Vagina (tissue), 2 donors: ENCODE results near the gene KNSTRN. TPM values are rescaled to one million over a fixed set of nuclear protein-coding genes. Genes with fewer than 3 reads are reported as not detected.

Experiments used
- DNase-seq, 2 donors: peaks; one replicate each; pipeline ENCODE4 v3.0.0-alpha.2; 2017; ENCODE audit errors: extremely low spot score in 2 of 2
- H3K27ac ChIP-seq: fragments of 200-600 bp; sonication (generic); one replicate; pipeline ENCODE4 v1.5.1; 2019
- H3K27me3 ChIP-seq: fragments of 200-600 bp; sonication (generic); one replicate; pipeline ENCODE4 v1.5.1; 2019
- H3K36me3 ChIP-seq, 2 donors: fragments of 200-600 bp; sonication (generic); one replicate each; pipeline ENCODE4 v1.5.1; 2017 to 2019
- H3K4me1 ChIP-seq: fragments of 200-600 bp; sonication (generic); one replicate; pipeline ENCODE4 v1.5.1; 2019
- H3K4me3 ChIP-seq, 2 donors: fragments of 200-600 bp; sonication (generic); 1 replicate in 1 of 2; 2 replicates in 1 of 2; pipeline ENCODE4 v1.5.1; 2016 to 2019
- H3K9me3 ChIP-seq: fragments of 200-600 bp; sonication (generic); one replicate; pipeline ENCODE4 v1.5.1; 2019
- CTCF ChIP-seq, 3 experiments: fragments of 450-650 bp in 2 of 3; fragments of 200-600 bp in 1 of 3; sonication (generic) in 1 of 3; IDR thresholded peaks; one replicate each; pipeline ENCODE4 v1.5.1; 2017 to 2019; ENCODE audit warnings: antibody characterized with exemption in 3 of 3, mild to moderate bottlenecking in 2 of 3, moderate library complexity in 2 of 3
- POLR2A ChIP-seq, 2 donors: fragments of 450-650 bp; IDR thresholded peaks; one replicate each; pipeline ENCODE4 v1.6.1; 2017; ENCODE audit warnings: antibody characterized with exemption in 2 of 2, mild to moderate bottlenecking in 2 of 2, moderate library complexity in 2 of 2
- POLR2AphosphoS5 ChIP-seq, 2 donors: sonication (generic); formaldehyde crosslinking; IDR thresholded peaks; one replicate each; pipeline ENCODE4 v1.9.0; 2017; ENCODE audit warnings: antibody characterized with exemption in 2 of 2, mild to moderate bottlenecking in 2 of 2, low read depth in 1 of 2; ENCODE audit not compliant: insufficient read depth in 1 of 2
- intact Hi-C: fragments of 100-400 bp; cut with DNase I; formaldehyde crosslinking; loops from one replicate; pipeline ENCODE4 v1.15.1; 2023
- total RNA-seq: library from RNA; depleted of rRNA; stranded (reverse); fragments of >200 nt; gene quantifications from one replicate; pipeline ENCODE4 v1.2.3, GENCODE V29; 2016

The KNSTRN gene
- total RNA-seq, 1 donor from 2014 or later = 13.5 TPM

DNA sequence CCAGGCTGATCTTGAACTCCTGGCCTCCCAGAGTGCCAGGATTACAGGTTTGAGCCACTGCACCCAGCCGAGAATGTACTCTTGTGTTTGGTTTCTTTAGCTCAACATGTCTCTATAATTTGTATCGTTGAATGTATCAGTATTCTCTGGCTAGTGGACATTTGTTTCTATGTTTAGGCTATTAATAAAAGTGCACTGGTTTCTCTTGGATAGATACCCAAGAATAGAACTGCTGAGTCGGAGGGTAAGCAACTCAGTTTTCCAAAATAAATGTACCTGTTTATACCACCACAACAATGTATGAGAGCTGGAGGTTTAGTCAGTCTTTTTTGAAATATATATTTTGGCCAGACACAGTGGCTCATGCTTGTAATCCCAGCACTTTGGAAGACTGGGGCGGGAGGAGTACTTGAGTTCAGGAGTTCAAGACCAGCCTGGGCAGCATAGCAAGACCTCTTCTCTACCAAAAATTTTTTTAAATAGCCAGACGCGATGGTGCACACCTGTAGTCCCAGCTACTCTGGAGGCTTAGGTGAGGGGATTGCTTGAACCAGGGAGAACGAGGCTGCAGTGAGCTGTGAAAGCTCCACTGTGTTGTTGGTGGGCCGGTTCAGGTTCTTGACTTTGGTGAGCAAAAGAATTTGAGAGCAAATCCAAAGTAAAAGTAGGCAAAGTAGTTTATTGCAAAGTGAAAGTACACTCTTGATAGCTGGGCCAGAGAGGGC lies 15.3 kb downstream of the KNSTRN start:
- Histone ChIP-seq H3K9me3 (no peaks in the 10 kb centered on the region), H3K27me3 (no peaks in the 10 kb centered on the region), H3K4me1 (no peaks in the 10 kb centered on the region), H3K4me3 (no peak overlapping the region), H3K36me3 (peaks cover 0 to 10% of the 10 kb centered on the region in 2 donors), H3K27ac (no peak overlapping the region)
- intact Hi-C loops = no loop called here
- no peak for TF ChIP-seq POLR2A (IDR thresholded peaks at IDR 0.05)
- no peak for TF ChIP-seq CTCF (IDR thresholded peaks at IDR 0.05)
- no peak for TF ChIP-seq POLR2AphosphoS5 (IDR thresholded peaks at IDR 0.05; ENCODE audit: insufficient read depth in 1 of 2, low read depth in 1 of 2)
- no peak for DNase-seq

- no peaks in the 10 kb centered on the region for H3K4me1 ChIP-seq
- H3K4me3 ChIP-seq = no peak overlapping the region
- DNase-seq = no peak
- no peaks in the 10 kb centered on the region for H3K9me3 ChIP-seq
- TF ChIP-seq CTCF (IDR thresholded peaks at IDR 0.05) (no peak), POLR2A (IDR thresholded peaks at IDR 0.05) (no peak), POLR2AphosphoS5 (IDR thresholded peaks at IDR 0.05; ENCODE audit: insufficient read depth in 1 of 2, low read depth in 1 of 2) (no peak)
- H3K27ac ChIP-seq = no peak overlapping the region
- intact Hi-C loops = no loop called here
- no peaks in the 10 kb centered on the region for H3K27me3 ChIP-seq
- peaks cover 0 to 5% of the 10 kb centered on the region in 2 donors for H3K36me3 ChIP-seq
These were observed 15.9 kb downstream of the KNSTRN start for GRCh38 chr15:40398413-40398873.

DNA sequence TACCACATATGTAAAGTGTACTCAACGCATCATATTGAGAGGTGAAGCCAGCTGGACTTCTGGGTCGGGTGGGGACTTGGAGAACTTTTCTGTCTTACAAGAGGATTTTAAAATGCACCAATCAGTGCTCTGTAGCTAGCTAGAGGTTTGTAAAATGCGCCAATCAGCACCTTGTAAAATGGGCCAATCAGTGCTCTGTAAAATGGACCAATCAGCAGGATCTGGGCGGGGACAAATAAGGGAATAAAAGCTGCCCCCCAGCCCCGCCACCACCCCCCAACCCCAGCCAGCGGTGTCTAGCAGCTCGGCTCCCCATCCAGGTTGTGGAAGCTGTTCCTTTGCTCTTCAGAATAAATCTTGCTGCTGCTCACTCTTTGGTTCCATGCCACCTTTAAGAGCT lies 16.8 kb downstream of the KNSTRN start:
- no peaks in the 10 kb centered on the region for H3K4me1 ChIP-seq
- no peak for TF ChIP-seq CTCF (IDR thresholded peaks at IDR 0.05)
- TF ChIP-seq POLR2AphosphoS5 (IDR thresholded peaks at IDR 0.05; ENCODE audit: insufficient read depth in 1 of 2, low read depth in 1 of 2) = no peak
- TF ChIP-seq POLR2A (IDR thresholded peaks at IDR 0.05) = no peak
- DNase-seq = no peak
- H3K9me3 ChIP-seq = no peaks in the 10 kb centered on the region
- intact Hi-C loops = no loop called here
- no peak overlapping the region for H3K27ac ChIP-seq
- H3K4me3 ChIP-seq = no peak overlapping the region
- no peaks in the 10 kb centered on the region for H3K36me3 ChIP-seq
- H3K27me3 ChIP-seq = no peaks in the 10 kb centered on the region

DNA sequence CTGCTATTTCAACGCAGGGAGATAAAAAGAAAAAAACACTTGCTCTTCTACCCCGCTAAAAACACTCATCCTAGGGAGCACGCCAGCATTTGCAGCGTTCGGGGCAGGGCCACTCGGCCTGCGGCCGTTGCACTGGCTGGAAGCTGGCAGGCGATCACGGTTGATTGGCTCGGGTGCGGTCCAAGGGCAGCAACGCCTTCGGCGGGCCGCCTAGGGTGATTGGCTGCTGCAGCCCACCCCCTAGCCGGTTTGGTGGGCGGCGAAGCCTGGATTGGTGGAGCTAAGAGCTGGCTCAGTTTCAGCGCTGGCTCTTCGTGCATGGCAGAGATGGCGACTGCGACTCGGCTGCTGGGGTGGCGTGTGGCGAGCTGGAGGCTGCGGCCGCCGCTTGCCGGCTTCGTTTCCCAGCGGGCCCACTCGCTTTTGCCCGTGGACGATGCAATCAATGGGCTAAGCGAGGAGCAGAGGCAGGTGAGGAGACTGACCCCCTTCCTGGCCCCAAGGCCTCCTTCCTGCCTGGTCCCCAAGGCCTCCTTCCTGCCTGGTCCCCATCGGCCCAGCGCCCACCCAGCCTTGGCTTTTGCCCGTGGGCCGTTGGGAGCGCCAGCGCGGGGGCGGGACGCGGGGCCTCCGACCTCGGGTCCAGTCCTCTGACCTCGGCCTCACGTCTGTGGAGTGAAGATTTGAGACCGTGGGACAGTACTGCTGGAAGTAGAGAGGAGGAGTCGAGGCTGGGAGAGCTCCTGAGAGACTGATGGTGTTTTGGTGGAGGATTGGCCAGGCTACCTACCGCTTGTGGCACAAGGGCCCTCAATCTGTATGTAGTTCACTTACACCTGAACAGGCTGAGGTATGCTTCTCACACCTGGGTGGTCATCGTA lies 23.2 kb downstream of the KNSTRN start, which contains the start of gene IVD:
Gene IVD (plus strand): TSS at position 295 of the 881 bp plus-strand sequence. CDS start 33 bp downstream, at position 328.
- Histone ChIP-seq H3K9me3 (no peaks in the 10 kb centered on the region), H3K36me3 (peaks cover 0 to 7% of the 10 kb centered on the region in 2 donors), H3K4me3 (peak within 1 kb of the TSS; percentile 57 to 84), H3K27me3 (no peaks in the 10 kb centered on the region), H3K27ac (peak within 1 kb of the TSS; percentile 84), H3K4me1 (peaks cover 29% of the 10 kb centered on the region)
- DNase-seq = peak in 1 of 2 donors; percentile 93
- TF ChIP-seq POLR2A (IDR thresholded peaks at IDR 0.05) (peak in 1 of 2 donors; percentile 34), POLR2AphosphoS5 (IDR thresholded peaks at IDR 0.05; ENCODE audit: insufficient read depth in 1 of 2, low read depth in 1 of 2) (peak; percentile 76 to 87), CTCF (IDR thresholded peaks at IDR 0.05) (no peak)
- intact Hi-C loops = no loop called here
